Peyer's patch (tissue), 4 donors: ENCODE results near the gene PACRG.

ENCODE experiments used
- CTCF ChIP-seq, 6 experiments: fragments of 450-650 bp in 4 of 6; fragments of 200-600 bp in 2 of 6; sonication (generic) in 1 of 6; IDR thresholded peaks; one replicate each; pipeline ENCODE4 v1.5.1; 2017 to 2019; ENCODE audit warnings: antibody characterized with exemption in 6 of 6, mild to moderate bottlenecking in 3 of 6, moderate library complexity in 1 of 6
- POLR2A ChIP-seq, 2 donors: fragments of 450-650 bp; IDR thresholded peaks; one replicate each; pipeline ENCODE4 v1.5.1; 2017; ENCODE audit warnings: antibody characterized with exemption in 2 of 2, mild to moderate bottlenecking in 2 of 2, moderate library complexity in 2 of 2

GRCh38 chr6:163214259-163214658, 486.5 kb downstream of the PACRG start:
- TF ChIP-seq CTCF (IDR thresholded peaks at IDR 0.05) (no peak), POLR2A (IDR thresholded peaks at IDR 0.05) (no peak)
